ENCODE measurements around the gene AMZ2.
"Not testable (repeated sequence)": the region's sequence is repeated elsewhere in the genome, so short reads cannot be mapped to it uniquely, and the experiment has no call there.

Gene AMZ2

GRCh38 chr17:68247445-68248198 is at the start of gene AMZ2:
Gene AMZ2, plus strand, starts transcription at chr17:68248043. Its CDS starts 2,145 bp downstream, at chr17:68250188.
- DNase-seq: peak; percentile 96 to 97 (median 96)

- DNase-seq: peak in 2 of 3 experiments; percentile 40 to 51
Measured at GRCh38 chr17:68198931-68199836, 48.7 kb upstream of the AMZ2 start.

GRCh38 chr17:68199837-68200688 is 47.8 kb upstream of the AMZ2 start:
- peak in 1 of 3 experiments; percentile 37 for DNase-seq

DNA sequence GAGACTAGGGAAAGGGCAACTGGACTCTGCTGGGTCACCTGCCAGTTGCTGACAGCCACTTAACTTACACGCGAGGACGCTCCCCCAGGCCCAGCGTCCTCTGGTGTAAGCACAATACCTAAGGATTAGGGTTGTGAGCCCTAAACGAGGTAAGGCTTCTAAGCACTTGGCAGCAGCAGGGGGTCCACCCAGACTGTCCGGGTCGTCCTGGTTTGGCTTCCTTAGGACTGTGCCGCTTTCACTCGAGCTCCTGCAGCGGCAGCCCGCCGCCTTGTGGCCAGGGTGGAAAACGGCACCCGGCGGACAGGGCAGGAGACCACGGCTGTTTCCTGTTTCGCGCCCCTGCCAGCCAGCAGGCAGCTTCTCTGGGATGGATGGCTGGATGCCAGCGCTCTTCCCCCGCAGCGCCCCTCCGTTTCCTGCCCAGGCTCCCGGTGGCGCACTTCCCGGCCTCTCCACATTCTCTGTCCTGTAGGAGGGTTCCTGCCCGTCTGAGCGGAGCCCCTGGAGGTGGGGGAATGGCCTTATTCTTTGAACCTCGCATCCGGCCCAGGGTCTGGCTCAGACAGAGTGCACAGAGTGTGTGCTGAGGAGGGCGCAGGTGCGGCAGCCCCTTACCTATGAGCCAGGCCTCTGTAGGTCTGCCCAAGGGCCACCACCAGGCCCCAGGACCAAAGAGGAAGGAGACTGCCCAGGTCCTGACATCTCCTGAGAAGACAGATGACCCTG is 47.0 kb upstream of the AMZ2 start:
- peak; percentile 69 to 80 (median 69) for DNase-seq

DNA sequence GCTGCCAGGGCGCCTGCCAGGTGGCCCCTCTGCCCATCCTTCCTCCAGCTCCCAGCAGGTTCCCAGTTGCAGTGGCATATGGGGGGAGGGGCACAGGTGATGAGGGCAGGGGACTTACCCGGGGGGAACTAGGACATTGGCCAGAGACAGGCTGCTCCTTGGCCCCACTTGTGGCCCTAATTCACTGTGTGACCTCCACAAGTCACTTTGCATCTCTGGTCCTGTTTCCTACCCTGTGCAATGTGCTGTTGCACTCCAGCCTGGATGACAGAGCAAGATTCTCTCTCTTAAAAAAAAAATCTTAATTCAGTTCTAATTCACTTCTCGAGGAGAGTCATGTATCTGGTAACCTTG is 46.4 kb upstream of the AMZ2 start:
- not testable (repeated sequence) for DNase-seq

DNA sequence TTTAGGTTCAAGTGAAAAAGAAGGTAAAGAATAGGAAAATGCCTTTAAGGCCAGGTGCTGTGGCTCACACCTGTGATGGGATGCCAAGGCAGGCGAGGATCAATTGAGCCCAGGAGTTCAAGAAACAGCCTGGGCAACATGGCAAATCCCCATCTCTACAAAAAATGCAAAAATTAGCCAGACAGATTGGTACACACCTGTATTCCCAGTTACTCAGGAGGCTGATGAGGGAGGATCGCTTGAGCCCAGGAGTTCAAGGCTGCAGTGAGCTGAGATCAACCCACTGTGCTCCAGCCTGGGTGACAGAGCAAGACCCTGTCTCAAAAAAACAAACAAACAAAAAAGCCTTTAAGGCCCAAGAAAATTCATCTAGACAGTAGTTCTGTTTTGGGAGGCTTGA is 45.5 kb upstream of the AMZ2 start:
- not testable (repeated sequence) for DNase-seq

DNA sequence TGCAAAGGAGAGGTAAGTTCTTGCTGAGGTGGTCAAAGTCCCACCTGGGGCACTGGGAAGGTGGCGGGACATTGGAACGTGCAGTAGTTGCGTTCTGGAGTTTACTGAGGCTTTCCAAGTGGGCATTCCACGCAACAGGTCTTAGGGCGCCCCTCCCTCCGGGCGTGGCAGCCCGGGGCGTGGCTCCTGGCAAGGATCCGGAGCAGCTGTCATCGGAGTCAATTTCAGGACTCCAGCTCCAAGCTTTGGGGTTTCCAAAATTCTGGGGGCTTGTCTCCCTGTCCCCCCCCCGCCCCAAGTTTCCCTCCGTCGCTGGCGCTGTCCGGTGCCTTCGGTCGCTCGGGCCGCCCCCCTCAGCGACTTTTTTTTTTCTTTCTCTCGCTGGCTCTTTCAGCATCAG is 43.1 kb upstream of the AMZ2 start:
- peak in 2 of 3 experiments; percentile 43 for DNase-seq

GRCh38 chr17:68205251-68205807 is 42.5 kb upstream of the AMZ2 start:
- DNase-seq: peak; percentile 88 to 94 (median 91)

GRCh38 chr17:68205808-68206720 is 41.8 kb upstream of the AMZ2 start:
- DNase-seq: peak in 2 of 3 experiments; percentile 76

- DNase-seq: no peak
Measured at GRCh38 chr17:68207651-68208253, 40.1 kb upstream of the AMZ2 start.

DNA sequence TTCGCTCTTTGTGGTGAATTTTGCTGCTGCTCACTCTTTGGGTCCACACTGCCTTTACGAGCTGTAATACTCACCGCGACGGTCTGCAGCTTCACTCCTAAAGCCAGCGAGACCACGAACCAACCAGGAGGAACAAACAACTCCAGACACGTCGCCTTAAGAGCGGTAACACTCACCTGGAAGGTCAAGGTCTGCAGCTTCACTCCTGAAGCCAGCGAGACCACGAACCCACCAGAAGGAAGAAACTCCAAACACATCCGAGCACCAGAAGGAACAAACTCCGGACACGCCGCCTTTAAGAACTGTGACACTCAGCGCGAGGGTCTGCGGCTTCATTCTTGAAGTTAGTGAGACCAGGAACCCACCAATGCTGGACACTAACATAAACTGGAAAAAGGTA is 39.2 kb upstream of the AMZ2 start:
- DNase-seq: not testable (repeated sequence)

GRCh38 chr17:68209191-68209900 is 38.5 kb upstream of the AMZ2 start:
- DNase-seq: not testable (repeated sequence)

DNA sequence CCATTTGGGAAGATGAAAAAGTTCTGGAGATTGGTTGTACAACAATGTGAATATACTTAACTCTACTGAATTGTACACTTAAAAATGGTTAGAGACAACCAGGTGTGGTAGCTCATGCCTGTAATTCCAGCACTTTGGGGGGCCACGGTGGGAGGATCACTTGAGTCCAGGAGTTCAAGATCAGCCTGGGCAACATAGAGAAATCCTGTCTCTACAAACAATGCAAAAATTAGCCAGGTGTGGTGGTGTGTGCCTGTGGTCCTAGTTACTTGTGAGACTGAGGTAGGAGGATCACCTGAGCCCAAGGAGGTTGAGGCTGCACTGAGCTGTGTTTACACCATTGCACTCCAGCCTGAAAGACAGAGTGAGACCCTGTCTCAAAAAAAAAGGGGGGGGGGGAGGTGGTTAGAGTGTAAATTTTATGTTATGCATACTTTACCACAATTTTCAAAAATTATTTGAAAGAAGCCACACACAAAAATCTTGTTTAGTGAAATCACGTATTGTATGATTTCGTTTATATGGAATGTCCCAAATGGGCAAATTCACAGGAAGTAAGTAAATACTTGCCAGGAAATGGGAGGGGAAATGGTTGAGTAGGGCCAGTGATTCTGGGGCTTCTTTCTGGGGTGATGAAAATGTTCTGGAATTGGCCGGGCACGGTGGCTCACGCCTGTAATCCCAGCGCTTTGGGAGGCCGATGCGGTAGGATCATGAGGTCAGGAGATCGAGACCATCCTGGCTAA is 37.1 kb upstream of the AMZ2 start:
- DNase-seq: no peak

DNA sequence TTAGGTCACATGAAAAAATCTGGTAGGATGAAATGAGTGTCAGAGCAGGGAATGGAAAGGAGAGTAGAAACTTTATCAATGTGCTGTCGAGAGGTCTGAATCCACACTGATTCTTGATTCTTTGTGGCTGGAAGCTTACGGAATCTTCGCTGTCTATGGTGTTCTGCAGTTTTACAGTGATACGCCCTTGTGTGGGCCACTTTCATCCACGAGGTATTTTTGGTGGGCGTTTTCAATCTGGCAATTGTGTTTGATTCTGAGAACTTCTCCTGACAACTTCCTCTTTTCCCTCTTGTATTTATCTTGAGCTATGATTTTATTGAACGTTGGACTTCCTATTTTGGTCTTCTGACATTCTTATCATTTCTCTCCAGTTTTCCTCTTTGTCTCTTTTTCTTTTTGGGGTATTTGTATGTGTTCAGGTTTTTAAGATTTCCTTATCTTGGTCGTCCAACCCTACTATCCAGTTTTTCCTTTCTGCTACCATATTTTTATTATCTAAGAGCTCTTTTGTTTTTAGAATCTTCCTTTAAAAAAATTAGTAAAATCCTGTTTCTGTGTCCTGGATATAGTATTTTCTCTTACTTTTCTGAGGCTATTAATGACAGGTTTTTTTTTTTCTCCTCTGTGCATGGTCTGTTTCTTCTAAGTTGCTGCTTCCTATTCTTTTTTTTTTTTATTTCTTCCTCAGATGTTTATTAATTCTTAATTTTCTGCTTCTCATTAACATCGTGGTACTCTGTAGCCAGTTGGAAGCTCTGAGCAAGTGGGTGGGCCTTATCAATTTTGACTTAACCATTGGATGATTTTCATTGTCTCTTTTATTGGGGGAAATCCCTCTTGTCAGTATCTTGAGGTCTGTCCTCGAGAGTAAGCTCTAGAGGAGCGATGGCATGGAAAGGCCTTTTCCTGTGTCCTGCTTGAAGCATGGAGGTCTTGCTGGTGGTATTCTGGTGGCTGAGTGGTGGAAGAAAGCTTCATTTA is 34.1 kb upstream of the AMZ2 start:
- DNase-seq: not testable (repeated sequence)

- DNase-seq: not testable (repeated sequence)
Measured at GRCh38 chr17:68215453-68215852, 32.4 kb upstream of the AMZ2 start.

DNA sequence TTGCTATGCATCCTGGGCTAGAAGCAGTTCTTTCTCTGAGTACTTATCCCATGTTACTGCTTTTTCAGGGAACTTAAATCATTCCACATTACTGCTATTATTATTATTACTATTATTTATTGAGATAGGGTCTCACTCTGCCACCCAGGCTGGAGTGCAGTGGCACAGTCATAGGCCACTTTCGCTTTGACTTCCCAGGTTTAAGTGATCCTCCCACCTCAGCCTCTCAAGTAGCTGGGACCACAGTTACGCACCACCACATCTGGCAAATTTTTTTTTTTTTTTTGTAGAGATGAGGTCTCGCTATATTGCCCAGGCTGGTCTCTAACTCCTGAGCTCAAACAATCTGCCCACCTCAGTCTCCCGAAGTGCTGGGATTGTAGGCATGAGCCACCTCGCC is 28.4 kb upstream of the AMZ2 start:
- not testable (repeated sequence) for DNase-seq

GRCh38 chr17:68220186-68220585 is 27.7 kb upstream of the AMZ2 start:
- not testable (repeated sequence) for DNase-seq
